Measurements from ENCODE around the gene ADD1. TPM values are rescaled to one million over a fixed set of nuclear protein-coding genes. Genes with fewer than 3 reads are reported as not detected.
"Not testable (repeated sequence)": the region's sequence is repeated elsewhere in the genome, so short reads cannot be mapped to it uniquely, and the experiment has no call there.

ADD1 gene
- total RNA-seq, 4 donors from 2014 or later: 122 to 299 (median 196) TPM

- no peak for TF ChIP-seq POLR2AphosphoS5 (IDR thresholded peaks at IDR 0.05)
- no peak for TF ChIP-seq CTCF (IDR thresholded peaks at IDR 0.05)
- TF ChIP-seq POLR2A (IDR thresholded peaks at IDR 0.05): no peak
- TF ChIP-seq EP300 (IDR thresholded peaks at IDR 0.05): no peak
- no peak overlapping the region for H3K27ac ChIP-seq
- WGBS: 89% methylated on average over 16 of the region's 16 CpGs
- peaks cover 7% of the 10 kb centered on the region for H3K4me1 ChIP-seq
- H3K4me3 ChIP-seq: no peak overlapping the region
- no peak for DNase-seq (ENCODE audit: low spot score in 2 of 2)
- H3K27me3 ChIP-seq: no peaks in the 10 kb centered on the region
- H3K36me3 ChIP-seq: peaks cover 100% of the 10 kb centered on the region
- no peaks in the 10 kb centered on the region for H3K9me3 ChIP-seq
Observed at GRCh38 chr4:2950221-2950989, 106.8 kb downstream of the ADD1 start.

GRCh38 chr4:2953496-2953895, 109.9 kb downstream of the ADD1 start:
- Histone ChIP-seq H3K27me3 (no peaks in the 10 kb centered on the region), H3K27ac (no peak overlapping the region), H3K9me3 (no peaks in the 10 kb centered on the region), H3K36me3 (peaks cover 96% of the 10 kb centered on the region), H3K4me3 (no peak overlapping the region), H3K4me1 (peaks cover 4% of the 10 kb centered on the region)
- no peak for DNase-seq (ENCODE audit: low spot score in 2 of 2)
- no peak for TF ChIP-seq POLR2AphosphoS5 (IDR thresholded peaks at IDR 0.05)
- TF ChIP-seq EP300 (IDR thresholded peaks at IDR 0.05): no peak
- no peak for TF ChIP-seq CTCF (IDR thresholded peaks at IDR 0.05)
- no peak for TF ChIP-seq POLR2A (IDR thresholded peaks at IDR 0.05)
- 77% methylated on average over 6 of the region's 6 CpGs for WGBS

GRCh38 chr4:2954358-2955185, 110.9 kb downstream of the ADD1 start:
- H3K36me3 ChIP-seq: peaks cover 88% of the 10 kb centered on the region
- TF ChIP-seq EP300 (IDR thresholded peaks at IDR 0.05) (no peak), CTCF (IDR thresholded peaks at IDR 0.05) (no peak), POLR2AphosphoS5 (IDR thresholded peaks at IDR 0.05) (no peak), POLR2A (IDR thresholded peaks at IDR 0.05) (no peak)
- 88% methylated on average over 30 of the region's 33 CpGs for WGBS
- peaks cover 5% of the 10 kb centered on the region for H3K4me1 ChIP-seq
- H3K27ac ChIP-seq: no peak overlapping the region
- no peaks in the 10 kb centered on the region for H3K27me3 ChIP-seq
- DNase-seq (ENCODE audit: low spot score in 2 of 2): no peak
- no peaks in the 10 kb centered on the region for H3K9me3 ChIP-seq
- no peak overlapping the region for H3K4me3 ChIP-seq

- H3K9me3 ChIP-seq; DNase-seq (ENCODE audit: low spot score in 2 of 2); H3K27me3 ChIP-seq; H3K4me3 ChIP-seq; H3K27ac ChIP-seq; H3K4me1 ChIP-seq: not testable (repeated sequence)
- 96% methylated on average over 28 of the region's 44 CpGs for WGBS
- peaks cover 80% of the 10 kb centered on the region for H3K36me3 ChIP-seq
Observed at GRCh38 chr4:2955186-2956044, 111.8 kb downstream of the ADD1 start.

GRCh38 chr4:2958446-2958845, 114.8 kb downstream of the ADD1 start:
- no peak overlapping the region for H3K4me3 ChIP-seq
- TF ChIP-seq POLR2A (IDR thresholded peaks at IDR 0.05) (no peak), POLR2AphosphoS5 (IDR thresholded peaks at IDR 0.05) (no peak), CTCF (IDR thresholded peaks at IDR 0.05) (no peak), EP300 (IDR thresholded peaks at IDR 0.05) (no peak)
- H3K4me1 ChIP-seq: peaks cover 21% of the 10 kb centered on the region
- H3K36me3 ChIP-seq: peaks cover 49% of the 10 kb centered on the region
- DNase-seq (ENCODE audit: low spot score in 2 of 2): no peak
- H3K27me3 ChIP-seq: no peaks in the 10 kb centered on the region
- no peaks in the 10 kb centered on the region for H3K9me3 ChIP-seq
- 74% methylated on average over 9 of the region's 9 CpGs for WGBS
- no peak overlapping the region for H3K27ac ChIP-seq

- Histone ChIP-seq H3K4me1 (peaks cover 29% of the 10 kb centered on the region), H3K36me3 (peaks cover 29% of the 10 kb centered on the region)
- H3K27me3 ChIP-seq; H3K4me3 ChIP-seq; H3K27ac ChIP-seq; H3K9me3 ChIP-seq; DNase-seq (ENCODE audit: low spot score in 2 of 2): not testable (repeated sequence)
- WGBS: 93% methylated on average over 4 of the region's 4 CpGs
Observed at GRCh38 chr4:2960450-2960849, 116.8 kb downstream of the ADD1 start.

Measured in suprapubic skin (tissue), 4 donors.